K562 (cell line): ENCODE measurements around the gene SCAF11. TPM values are rescaled to one million over a fixed set of nuclear protein-coding genes. Genes with fewer than 3 reads are reported as not detected.
A peak's percentile ranks its signal among the peaks of the same experiment; 100 is the strongest.

Experiments
- ARID1B ChIP-seq: fragments of 450-650 bp; IDR thresholded peaks from 2 replicates; pipeline ENCODE4 v1.6.1; 2016; ENCODE audit warnings: antibody characterized with exemption, mild to moderate bottlenecking, inconsistent platforms
- CXXC5 ChIP-seq: fragments of 250-450 bp; sonication (Bioruptor Pico); IDR thresholded peaks from 2 replicates; pipeline ENCODE4 v1.8.0; 2022; ENCODE audit warnings: inconsistent platforms, mild to moderate bottlenecking, moderate library complexity
- KAT8 ChIP-seq: fragments of 450-650 bp; IDR thresholded peaks from 2 replicates; pipeline ENCODE4 v1.6.1; 2016; ENCODE audit warnings: low read depth, mild to moderate bottlenecking
- KDM4B ChIP-seq, 2 experiments: fragments of 450-650 bp in 1 of 2; sonication (generic) in 1 of 2; IDR thresholded peaks; 2 replicates each; pipeline ENCODE4 v1.6.1; 2016 to 2017; ENCODE audit warnings: borderline replicate concordance in 2 of 2, antibody characterized with exemption in 1 of 2, low read depth in 1 of 2, mild to moderate bottlenecking in 1 of 2
- NR2C2 ChIP-seq, 2 experiments: fragments of 200-800 bp in 1 of 2; sonication (Bioruptor generic) in 1 of 2; sonication (generic) in 1 of 2; formaldehyde crosslinking in 1 of 2; IDR thresholded peaks; 2 replicates each; pipeline versions ENCODE4 v1.6.1 to v1.8.0; 2016 to 2022; ENCODE audit warnings: mild to moderate bottlenecking in 1 of 2, missing compliant biosample characterization in 1 of 2, missing genetic modification characterization in 1 of 2, missing genetic modification reagents in 1 of 2
- PRMT5 ChIP-seq: sonication (generic); formaldehyde crosslinking; IDR thresholded peaks from 2 replicates; pipeline ENCODE4 v1.5.0; 2020; ENCODE audit warnings: missing genetic modification reagents
- RBM17 ChIP-seq: fragments of 200-400 bp; formaldehyde crosslinking; IDR thresholded peaks from 2 replicates; pipeline ENCODE4 v1.6.1; 2017; ENCODE audit warnings: low read depth, mild to moderate bottlenecking, low read length, borderline replicate concordance
- SNRNP70 ChIP-seq: fragments of 200-400 bp; formaldehyde crosslinking; optimal IDR thresholded peaks from 2 replicates; pipeline ENCODE3; 2017; ENCODE audit warnings: low read depth, low read length
- SRF ChIP-seq, 2 experiments: fragments of 250-450, 450-650 bp in 1 of 2; sonication (Bioruptor Pico) in 1 of 2; sonication (generic) in 1 of 2; formaldehyde crosslinking; IDR thresholded peaks; 2 replicates each; pipeline versions ENCODE4 v1.5.0 to v1.5.1; 2020 to 2022; ENCODE audit warnings: mild to moderate bottlenecking in 1 of 2, missing genetic modification reagents in 1 of 2
- TSC22D4 ChIP-seq: fragments of 450-650 bp; IDR thresholded peaks from 2 replicates; pipeline ENCODE4 v1.6.1; 2016; ENCODE audit warnings: missing genetic modification characterization, missing biosample characterization, control low read depth
- U2AF1 ChIP-seq: fragments of 200-400 bp; formaldehyde crosslinking; optimal IDR thresholded peaks from 2 replicates; pipeline ENCODE3; 2017; ENCODE audit warnings: mild to moderate bottlenecking, low read depth, low read length, moderate library complexity
- ZBTB8A ChIP-seq: fragments of 450-650 bp; IDR thresholded peaks from 2 replicates; pipeline ENCODE4 v1.6.1; 2018; ENCODE audit warnings: mild to moderate bottlenecking, moderate library complexity; ENCODE audit not compliant: partially characterized antibody
- ZNF140 ChIP-seq: fragments of 250-450 bp; sonication (Bioruptor Pico); IDR thresholded peaks from 2 replicates; pipeline ENCODE4 v1.8.0; 2021; ENCODE audit warnings: moderate library complexity, mild to moderate bottlenecking, inconsistent platforms
- ZNF217 ChIP-seq: sonication (generic); formaldehyde crosslinking; IDR thresholded peaks from 2 replicates; pipeline ENCODE4 v1.8.0; 2022; ENCODE audit warnings: mild to moderate bottlenecking, missing genetic modification reagents
- polyA plus RNA-seq, 8 experiments: library from polyadenylated mRNA; depleted of rRNA in 4 of 8; stranded (reverse) in 5 of 8; unstranded in 3 of 8; fragments of >200 nt; fragmentation: Nextera tagmentation in 2 of 8; fragmentation: Illumina TruSeq in 1 of 8; extraction: Ambion mirVana in 2 of 8; extraction: Trizol in 1 of 8; gene quantifications; 2 replicates each; pipeline versions ENCODE4 v1.2.1 to v1.2.3, GENCODE V29; 2011 to 2014; ENCODE audit warnings: inconsistent platforms in 1 of 8, missing spikeins in 1 of 8
- total RNA-seq, 7 experiments: library from RNA; depleted of rRNA in 6 of 7; stranded (reverse); fragments of >200 nt in 6 of 7; fragmentation: Illumina TruSeq in 2 of 7; extraction: Trizol in 2 of 7; gene quantifications; 2 replicates each; pipeline versions ENCODE4 v1.2.1 to v1.2.3, GENCODE V29; 2011 to 2021; ENCODE audit warnings: low replicate concordance in 1 of 7
- TF ChIP-seq, protein P1 (sequence below): fragments of 450-650 bp; IDR thresholded peaks from 2 replicates; pipeline ENCODE4 v1.6.1; 2016; ENCODE audit warnings: missing biosample characterization, missing genetic modification characterization
- TF ChIP-seq, protein P2 (sequence below): sonication (generic); formaldehyde crosslinking; IDR thresholded peaks from 2 replicates; pipeline ENCODE4 v1.8.1; 2023; ENCODE audit warnings: mild to moderate bottlenecking, missing genetic modification reagents, moderate library complexity
- TF ChIP-seq, protein P3 (sequence below): fragments of 250-450 bp; sonication (Bioruptor Pico); IDR thresholded peaks from 2 replicates; pipeline ENCODE4 v1.4.0; 2020; ENCODE audit warnings: mild to moderate bottlenecking, moderate library complexity
- TF ChIP-seq, protein P4 (sequence below): sonication (generic); formaldehyde crosslinking; IDR thresholded peaks from 2 replicates; pipeline ENCODE4 v1.8.0; 2022; ENCODE audit warnings: mild to moderate bottlenecking, missing genetic modification reagents, borderline replicate concordance

SCAF11 gene
- total and polyA plus RNA-seq, 9 of the 15 experiments (the other 6 are each of a cell fraction or from before 2014, with no cell fraction given) = 30.4 to 119 (median 80.0) TPM

DNA sequence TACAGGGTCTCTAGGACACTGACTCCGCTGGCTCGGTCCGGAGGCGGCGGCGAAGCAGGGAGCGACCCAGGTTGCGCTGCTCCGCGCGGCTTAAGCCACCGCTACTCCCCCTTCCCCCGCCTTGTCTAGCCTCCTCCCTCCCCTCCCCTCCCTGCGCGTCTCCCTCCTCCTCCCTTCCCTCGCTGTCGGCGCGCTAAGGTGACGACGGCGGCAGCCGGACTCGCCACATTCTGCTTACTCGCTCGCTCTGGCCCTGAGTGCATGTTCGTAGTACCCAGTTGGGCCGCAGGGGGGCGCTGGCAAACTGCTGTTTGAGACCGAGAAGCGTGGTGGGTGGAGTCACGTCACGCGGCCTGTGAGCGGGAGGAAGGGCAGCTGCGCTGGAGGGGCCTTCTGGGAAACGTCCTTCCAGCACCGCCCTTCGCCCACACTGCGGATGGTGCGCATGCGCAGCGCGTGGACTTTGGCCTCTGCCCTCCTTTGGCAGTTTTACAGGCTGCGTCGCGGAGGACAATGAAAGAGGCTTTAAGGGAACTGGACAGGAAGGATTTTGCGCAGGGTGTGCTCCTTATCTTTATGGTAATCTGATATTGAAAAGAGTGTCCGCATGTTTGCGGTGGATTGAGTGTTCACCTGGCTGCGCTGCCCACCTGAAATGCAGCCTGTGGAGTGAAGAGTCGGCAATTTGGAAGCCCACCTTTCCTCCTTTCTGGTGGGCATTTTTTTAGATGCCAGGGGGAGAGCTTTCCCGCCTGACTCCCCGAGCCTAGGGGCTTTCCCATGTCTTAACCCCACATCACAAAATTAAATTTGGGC is at the start of gene SCAF11 (continued):
- peak in 1 of 2 experiments; percentile 88; a peak in 2 of 4 replicates for TF ChIP-seq SRF (CRISPR knock-in tag; IDR thresholded peaks at IDR 0.05)
- no peak for TF ChIP-seq U2AF1
- peak in 1 of 2 experiments; percentile 78; a peak in 1 of 4 replicates for TF ChIP-seq KDM4B (IDR thresholded peaks at IDR 0.05; ENCODE audit: borderline replicate concordance in 2 of 2, low read depth in 1 of 2)
- no peak for TF ChIP-seq ZBTB8A
- TF ChIP-seq, protein P1, sequence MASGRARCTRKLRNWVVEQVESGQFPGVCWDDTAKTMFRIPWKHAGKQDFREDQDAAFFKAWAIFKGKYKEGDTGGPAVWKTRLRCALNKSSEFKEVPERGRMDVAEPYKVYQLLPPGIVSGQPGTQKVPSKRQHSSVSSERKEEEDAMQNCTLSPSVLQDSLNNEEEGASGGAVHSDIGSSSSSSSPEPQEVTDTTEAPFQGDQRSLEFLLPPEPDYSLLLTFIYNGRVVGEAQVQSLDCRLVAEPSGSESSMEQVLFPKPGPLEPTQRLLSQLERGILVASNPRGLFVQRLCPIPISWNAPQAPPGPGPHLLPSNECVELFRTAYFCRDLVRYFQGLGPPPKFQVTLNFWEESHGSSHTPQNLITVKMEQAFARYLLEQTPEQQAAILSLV (tag) = no peak
- no peak for TF ChIP-seq TSC22D4 (tag)
- peak; percentile 84 for TF ChIP-seq NR2C2 (CRISPR knock-in tag; IDR thresholded peaks at IDR 0.05)
- TF ChIP-seq NR2C2 (tag; IDR thresholded peaks at IDR 0.05) = peak; percentile 94
- TF ChIP-seq ARID1B = peak; percentile 47; the same call in 1 of the 2 replicates
- 0 out of 2 replicates have a peak, but pooled peaks have one; percentile 17 for TF ChIP-seq ZNF217 (CRISPR knock-in tag)
- TF ChIP-seq, protein P2, sequence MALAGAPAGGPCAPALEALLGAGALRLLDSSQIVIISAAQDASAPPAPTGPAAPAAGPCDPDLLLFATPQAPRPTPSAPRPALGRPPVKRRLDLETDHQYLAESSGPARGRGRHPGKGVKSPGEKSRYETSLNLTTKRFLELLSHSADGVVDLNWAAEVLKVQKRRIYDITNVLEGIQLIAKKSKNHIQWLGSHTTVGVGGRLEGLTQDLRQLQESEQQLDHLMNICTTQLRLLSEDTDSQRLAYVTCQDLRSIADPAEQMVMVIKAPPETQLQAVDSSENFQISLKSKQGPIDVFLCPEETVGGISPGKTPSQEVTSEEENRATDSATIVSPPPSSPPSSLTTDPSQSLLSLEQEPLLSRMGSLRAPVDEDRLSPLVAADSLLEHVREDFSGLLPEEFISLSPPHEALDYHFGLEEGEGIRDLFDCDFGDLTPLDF (CRISPR knock-in tag) = peak; percentile 44; the same call in 1 of the 2 replicates
- TF ChIP-seq SNRNP70 = no peak
- no peak for TF ChIP-seq RBM17
- TF ChIP-seq CXXC5 (CRISPR knock-in tag) = peak; percentile 83
- TF ChIP-seq, protein P3, sequence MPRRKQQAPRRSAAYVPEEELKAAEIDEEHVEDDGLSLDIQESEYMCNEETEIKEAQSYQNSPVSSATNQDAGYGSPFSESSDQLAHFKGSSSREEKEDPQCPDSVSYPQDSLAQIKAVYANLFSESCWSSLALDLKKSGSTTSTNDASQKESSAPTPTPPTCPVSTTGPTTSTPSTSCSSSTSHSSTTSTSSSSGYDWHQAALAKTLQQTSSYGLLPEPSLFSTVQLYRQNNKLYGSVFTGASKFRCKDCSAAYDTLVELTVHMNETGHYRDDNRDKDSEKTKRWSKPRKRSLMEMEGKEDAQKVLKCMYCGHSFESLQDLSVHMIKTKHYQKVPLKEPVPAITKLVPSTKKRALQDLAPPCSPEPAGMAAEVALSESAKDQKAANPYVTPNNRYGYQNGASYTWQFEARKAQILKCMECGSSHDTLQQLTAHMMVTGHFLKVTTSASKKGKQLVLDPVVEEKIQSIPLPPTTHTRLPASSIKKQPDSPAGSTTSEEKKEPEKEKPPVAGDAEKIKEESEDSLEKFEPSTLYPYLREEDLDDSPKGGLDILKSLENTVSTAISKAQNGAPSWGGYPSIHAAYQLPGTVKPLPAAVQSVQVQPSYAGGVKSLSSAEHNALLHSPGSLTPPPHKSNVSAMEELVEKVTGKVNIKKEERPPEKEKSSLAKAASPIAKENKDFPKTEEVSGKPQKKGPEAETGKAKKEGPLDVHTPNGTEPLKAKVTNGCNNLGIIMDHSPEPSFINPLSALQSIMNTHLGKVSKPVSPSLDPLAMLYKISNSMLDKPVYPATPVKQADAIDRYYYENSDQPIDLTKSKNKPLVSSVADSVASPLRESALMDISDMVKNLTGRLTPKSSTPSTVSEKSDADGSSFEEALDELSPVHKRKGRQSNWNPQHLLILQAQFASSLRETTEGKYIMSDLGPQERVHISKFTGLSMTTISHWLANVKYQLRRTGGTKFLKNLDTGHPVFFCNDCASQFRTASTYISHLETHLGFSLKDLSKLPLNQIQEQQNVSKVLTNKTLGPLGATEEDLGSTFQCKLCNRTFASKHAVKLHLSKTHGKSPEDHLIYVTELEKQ (CRISPR knock-in tag) = no peak
- TF ChIP-seq, protein P4, sequence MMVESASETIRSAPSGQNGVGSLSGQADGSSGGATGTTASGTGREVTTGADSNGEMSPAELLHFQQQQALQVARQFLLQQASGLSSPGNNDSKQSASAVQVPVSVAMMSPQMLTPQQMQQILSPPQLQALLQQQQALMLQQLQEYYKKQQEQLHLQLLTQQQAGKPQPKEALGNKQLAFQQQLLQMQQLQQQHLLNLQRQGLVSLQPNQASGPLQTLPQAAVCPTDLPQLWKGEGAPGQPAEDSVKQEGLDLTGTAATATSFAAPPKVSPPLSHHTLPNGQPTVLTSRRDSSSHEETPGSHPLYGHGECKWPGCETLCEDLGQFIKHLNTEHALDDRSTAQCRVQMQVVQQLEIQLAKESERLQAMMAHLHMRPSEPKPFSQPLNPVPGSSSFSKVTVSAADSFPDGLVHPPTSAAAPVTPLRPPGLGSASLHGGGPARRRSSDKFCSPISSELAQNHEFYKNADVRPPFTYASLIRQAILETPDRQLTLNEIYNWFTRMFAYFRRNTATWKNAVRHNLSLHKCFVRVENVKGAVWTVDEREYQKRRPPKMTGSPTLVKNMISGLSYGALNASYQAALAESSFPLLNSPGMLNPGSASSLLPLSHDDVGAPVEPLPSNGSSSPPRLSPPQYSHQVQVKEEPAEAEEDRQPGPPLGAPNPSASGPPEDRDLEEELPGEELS (CRISPR knock-in tag) = peak; percentile 95
- no peak for TF ChIP-seq ZNF140 (CRISPR knock-in tag)
- TF ChIP-seq PRMT5 (CRISPR knock-in tag) = no peak
- TF ChIP-seq KAT8 = no peak
